Upper lobe of left lung (tissue), 6 donors: ENCODE results near the gene TGFB1I1. TPM values are rescaled to one million over a fixed set of nuclear protein-coding genes. Genes with fewer than 3 reads are reported as not detected.
A peak's percentile ranks its signal among the peaks of the same experiment; 100 is the strongest.

Experiments
- ATAC-seq, 2 donors: fragments of 200-7000 bp; cut with Tn5 transposase; one replicate each; pipeline ENCODE4 v1.9.1; 2022; ENCODE audit warnings: mild to moderate bottlenecking in 2 of 2, moderate library complexity in 2 of 2; ENCODE audit not compliant: low FRiP score in 2 of 2
- DNase-seq, 2 donors: peaks; one replicate each; pipeline ENCODE4 v3.0.0-alpha.2; 2019 to 2020
- H3K27ac ChIP-seq, 4 donors: fragments of 200-600 bp; sonication (generic); one replicate each; pipeline ENCODE4 v1.5.1; 2016 to 2019
- H3K27me3 ChIP-seq, 4 donors: fragments of 200-600 bp; sonication (generic); one replicate each; pipeline ENCODE4 v1.5.1; 2017 to 2019
- H3K36me3 ChIP-seq, 4 donors: fragments of 200-600 bp; sonication (generic); one replicate each; pipeline ENCODE4 v1.5.1; 2016 to 2019
- H3K4me1 ChIP-seq, 4 donors: fragments of 200-600 bp; sonication (generic); one replicate each; pipeline ENCODE4 v1.5.1; 2018 to 2019
- H3K4me3 ChIP-seq, 4 donors: fragments of 200-600 bp; sonication (generic); one replicate each; pipeline ENCODE4 v1.5.1; 2017 to 2019; ENCODE audit warnings: mild to moderate bottlenecking in 2 of 4, moderate library complexity in 1 of 4
- H3K9me3 ChIP-seq, 4 donors: fragments of 200-600 bp; sonication (generic); one replicate each; pipeline ENCODE4 v1.5.1; 2018 to 2019
- EP300 ChIP-seq, 4 donors: sonication (generic); formaldehyde crosslinking; IDR thresholded peaks; one replicate each; pipeline ENCODE4 v1.5.1; 2017; ENCODE audit warnings: antibody characterized with exemption in 4 of 4, control low read depth in 2 of 4
- POLR2A ChIP-seq, 4 donors: fragments of 450-650 bp; IDR thresholded peaks; one replicate each; pipeline ENCODE4 v1.5.1; 2016 to 2017; ENCODE audit warnings: antibody characterized with exemption in 4 of 4, mild to moderate bottlenecking in 2 of 4
- POLR2AphosphoS5 ChIP-seq, 2 donors: sonication (generic); formaldehyde crosslinking; IDR thresholded peaks; one replicate each; pipeline ENCODE4 v1.5.1; 2017; ENCODE audit warnings: antibody characterized with exemption in 2 of 2
- WGBS, 2 donors: methylation state at CpG; one replicate each; pipeline ENCODE4 v1.1.5; 2017 to 2018; 5-methylcytosine and 5-hydroxymethylcytosine counted together
- total RNA-seq, 6 donors: library from RNA; depleted of rRNA in 4 of 6; stranded (reverse); fragments of >200 nt in 4 of 6; gene quantifications; one replicate each; pipeline versions ENCODE4 v1.1.0 to v1.2.1, GENCODE V29; 2016 to 2021
- TF ChIP-seq, protein P1 (sequence below), 6 experiments: fragments of 450-650 bp in 4 of 6; fragments of 200-600 bp in 2 of 6; sonication (generic) in 2 of 6; IDR thresholded peaks; one replicate each; pipeline ENCODE4 v1.5.1; 2016 to 2019; ENCODE audit warnings: antibody characterized with exemption in 6 of 6
- donor health status: DM: no; HTN: no; CAD: no; lungs with moderate emphysema.
- donor health status: DM: no; HTN: yes; CAD: no; lungs with severe emphysema.

Gene TGFB1I1
- total RNA-seq, 6 donors from 2014 or later, result 21.0 to 62.8 (median 27.8) TPM

DNA sequence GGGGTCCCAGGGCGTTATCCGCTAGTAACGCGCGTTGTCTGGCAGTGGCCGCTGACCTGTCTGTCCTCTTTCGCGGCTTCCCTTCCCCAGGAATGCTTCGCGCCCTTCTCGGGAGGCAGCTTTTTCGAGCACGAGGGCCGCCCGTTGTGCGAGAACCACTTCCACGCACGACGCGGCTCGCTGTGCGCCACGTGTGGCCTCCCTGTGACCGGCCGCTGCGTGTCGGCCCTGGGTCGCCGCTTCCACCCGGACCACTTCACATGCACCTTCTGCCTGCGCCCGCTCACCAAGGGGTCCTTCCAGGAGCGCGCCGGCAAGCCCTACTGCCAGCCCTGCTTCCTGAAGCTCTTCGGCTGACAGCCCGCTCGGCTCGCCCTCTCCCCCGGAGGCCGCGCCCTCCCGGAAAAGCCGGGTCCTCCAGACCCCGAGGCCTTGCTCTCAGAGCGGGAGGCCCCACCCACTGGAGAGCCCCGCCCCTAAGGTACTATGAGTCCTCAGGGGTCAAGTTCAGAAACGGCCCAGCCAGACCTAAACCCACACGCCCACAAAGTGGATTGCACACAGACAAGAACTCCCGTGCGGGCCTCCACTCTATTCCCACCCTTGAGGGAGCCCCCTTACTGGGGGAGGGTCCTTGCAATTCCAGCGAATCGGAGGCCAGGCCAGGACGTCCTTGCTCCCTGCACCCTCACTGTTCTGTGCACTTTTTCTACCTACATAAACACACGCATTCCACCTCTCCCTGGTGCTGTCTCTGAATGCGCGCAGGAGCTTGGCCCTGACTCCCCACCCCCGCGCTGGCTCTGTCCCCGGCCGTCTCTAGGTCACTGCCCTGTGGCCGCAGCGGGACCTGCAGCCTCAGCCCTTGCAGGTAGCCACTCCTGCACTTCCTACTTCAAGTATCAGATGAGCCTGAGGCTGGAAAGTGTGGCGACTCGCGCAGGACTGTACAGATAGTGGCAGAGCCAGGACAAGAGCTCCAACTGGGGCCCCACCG lies 5.6 kb downstream of the TGFB1I1 start:
- WGBS, 2 donors, result 44 to 78% methylated on average over 40 to 58 of the region's 67 CpGs
- Histone ChIP-seq H3K4me3 (peak overlapping the region; percentile 5 to 60 (median 51)), H3K4me1 (peaks cover 11 to 38% (median 22%) of the 10 kb centered on the region in 4 donors), H3K9me3 (no peaks in the 10 kb centered on the region), H3K36me3 (peaks cover 0 to 50% (median 14%) of the 10 kb centered on the region in 4 donors), H3K27ac (peak overlapping the region; percentile 75 to 95 (median 84)), H3K27me3 (no peaks in the 10 kb centered on the region)
- DNase-seq (peak; percentile 91), ATAC-seq (peak; percentile 44 to 83)
- TF ChIP-seq, protein P1, sequence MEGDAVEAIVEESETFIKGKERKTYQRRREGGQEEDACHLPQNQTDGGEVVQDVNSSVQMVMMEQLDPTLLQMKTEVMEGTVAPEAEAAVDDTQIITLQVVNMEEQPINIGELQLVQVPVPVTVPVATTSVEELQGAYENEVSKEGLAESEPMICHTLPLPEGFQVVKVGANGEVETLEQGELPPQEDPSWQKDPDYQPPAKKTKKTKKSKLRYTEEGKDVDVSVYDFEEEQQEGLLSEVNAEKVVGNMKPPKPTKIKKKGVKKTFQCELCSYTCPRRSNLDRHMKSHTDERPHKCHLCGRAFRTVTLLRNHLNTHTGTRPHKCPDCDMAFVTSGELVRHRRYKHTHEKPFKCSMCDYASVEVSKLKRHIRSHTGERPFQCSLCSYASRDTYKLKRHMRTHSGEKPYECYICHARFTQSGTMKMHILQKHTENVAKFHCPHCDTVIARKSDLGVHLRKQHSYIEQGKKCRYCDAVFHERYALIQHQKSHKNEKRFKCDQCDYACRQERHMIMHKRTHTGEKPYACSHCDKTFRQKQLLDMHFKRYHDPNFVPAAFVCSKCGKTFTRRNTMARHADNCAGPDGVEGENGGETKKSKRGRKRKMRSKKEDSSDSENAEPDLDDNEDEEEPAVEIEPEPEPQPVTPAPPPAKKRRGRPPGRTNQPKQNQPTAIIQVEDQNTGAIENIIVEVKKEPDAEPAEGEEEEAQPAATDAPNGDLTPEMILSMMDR (IDR thresholded peaks at IDR 0.05), result peak in 5 of 6 experiments; percentile 16 to 70 (median 39)
- peak in 2 of 4 donors; percentile 42 to 59 for TF ChIP-seq POLR2A (IDR thresholded peaks at IDR 0.05)
- peak in 1 of 2 donors; percentile 8 for TF ChIP-seq POLR2AphosphoS5 (IDR thresholded peaks at IDR 0.05)
- no peak for TF ChIP-seq EP300 (IDR thresholded peaks at IDR 0.05)

DNA sequence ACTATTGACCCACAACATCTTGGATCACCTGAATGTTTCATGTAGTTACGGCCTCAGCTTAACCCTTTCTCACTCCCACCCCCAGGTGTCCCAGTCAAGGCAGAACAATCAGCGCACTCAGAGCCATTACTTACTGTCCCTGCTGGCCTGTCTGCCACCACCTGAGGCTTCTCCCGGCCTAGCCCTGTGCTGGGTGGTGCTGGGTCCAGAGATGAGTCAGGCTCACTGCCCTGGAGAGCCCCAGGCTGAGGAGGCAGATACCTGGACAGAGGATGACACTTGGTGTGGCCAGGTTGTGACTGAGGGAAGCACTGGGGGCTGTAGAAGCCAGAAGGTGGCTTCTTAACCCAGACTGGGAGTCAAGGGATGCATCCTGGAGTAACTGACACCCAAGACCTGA lies 7.0 kb downstream of the TGFB1I1 start:
- Histone ChIP-seq H3K27ac (no peak overlapping the region), H3K4me1 (peaks cover 3 to 25% (median 20%) of the 10 kb centered on the region in 4 donors), H3K4me3 (no peak overlapping the region), H3K9me3 (no peaks in the 10 kb centered on the region), H3K36me3 (peaks cover 0 to 41% (median 14%) of the 10 kb centered on the region in 4 donors), H3K27me3 (no peaks in the 10 kb centered on the region)
- WGBS, 2 donors, result 81 to 87% methylated on average over 3 of the region's 3 CpGs
- DNase-seq (no peak), ATAC-seq (no peak)
- TF ChIP-seq, protein P1 (IDR thresholded peaks at IDR 0.05), result no peak
- TF ChIP-seq EP300 (IDR thresholded peaks at IDR 0.05) (no peak), POLR2A (IDR thresholded peaks at IDR 0.05) (no peak), POLR2AphosphoS5 (IDR thresholded peaks at IDR 0.05) (no peak)

DNA sequence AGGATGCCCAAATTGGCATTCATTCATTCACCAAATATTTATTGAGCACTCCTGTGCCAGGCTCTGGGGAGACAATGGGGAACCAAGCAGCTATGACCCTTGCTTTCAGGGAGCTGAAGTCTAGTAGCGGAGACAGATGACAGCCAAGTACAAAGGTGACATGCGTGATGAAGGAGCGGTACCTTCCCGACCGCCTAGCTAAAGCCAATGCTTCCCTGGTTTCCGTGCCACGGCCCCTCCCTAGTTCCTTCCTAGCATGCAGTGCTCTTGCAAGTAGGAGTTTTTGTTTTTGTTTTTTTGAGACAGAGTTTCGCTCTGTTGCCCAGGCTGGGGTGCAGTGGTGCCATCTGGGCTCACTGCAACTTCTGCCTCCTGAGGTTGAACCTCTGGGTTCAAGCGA lies 7.8 kb downstream of the TGFB1I1 start:
- DNase-seq (no peak), ATAC-seq (no peak)
- Histone ChIP-seq H3K4me3 (no peak overlapping the region), H3K36me3 (peaks cover 0 to 33% (median 14%) of the 10 kb centered on the region in 4 donors), H3K27me3 (no peaks in the 10 kb centered on the region), H3K27ac (no peak overlapping the region), H3K4me1 (peaks cover 6 to 25% (median 22%) of the 10 kb centered on the region in 4 donors), H3K9me3 (no peaks in the 10 kb centered on the region)
- WGBS, 2 donors, result 73 to 83% methylated on average over 9 of the region's 9 CpGs
- TF ChIP-seq POLR2AphosphoS5 (IDR thresholded peaks at IDR 0.05), result no peak
- TF ChIP-seq, protein P1 (IDR thresholded peaks at IDR 0.05), result no peak

DNA sequence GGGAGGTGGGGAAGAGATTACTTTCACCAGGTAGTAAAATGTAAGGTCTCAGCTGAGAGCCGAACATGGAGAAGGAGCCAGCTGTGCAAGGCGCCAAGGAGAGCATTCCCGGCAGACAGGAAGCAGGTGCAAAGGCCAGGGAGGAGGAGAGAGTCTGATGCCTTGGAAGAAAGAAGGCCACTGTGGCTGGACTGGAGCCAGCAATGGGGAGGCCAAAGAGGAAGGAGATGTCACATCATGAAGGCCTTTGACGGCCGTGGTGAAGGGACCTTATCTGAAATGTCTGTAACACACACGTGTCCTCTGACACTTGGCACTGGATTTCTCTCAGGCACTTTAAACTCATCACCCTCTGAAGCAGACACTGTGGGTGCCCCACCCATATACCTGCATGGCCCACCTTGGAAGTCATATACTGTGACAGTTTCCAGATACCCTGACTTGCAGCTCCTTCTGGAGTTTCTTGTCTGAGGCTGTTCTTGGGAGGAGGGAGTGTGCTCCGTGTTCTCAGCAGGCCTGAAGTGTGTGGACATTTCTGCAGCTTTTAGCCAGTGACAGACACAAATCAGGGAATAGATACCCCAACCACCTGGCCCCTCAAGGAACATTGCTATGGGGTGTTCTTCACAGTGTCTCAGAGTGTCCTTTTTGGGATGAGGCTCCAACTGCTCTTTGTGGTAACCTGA lies 9.0 kb downstream of the TGFB1I1 start:
- WGBS, 2 donors, result 34 to 41% methylated on average over 6 to 7 of the region's 7 CpGs
- Histone ChIP-seq H3K36me3 (peaks cover 0 to 21% (median 9%) of the 10 kb centered on the region in 4 donors), H3K27ac (no peak overlapping the region), H3K4me3 (no peak overlapping the region), H3K9me3 (no peaks in the 10 kb centered on the region), H3K4me1 (peaks cover 6 to 27% (median 22%) of the 10 kb centered on the region in 4 donors), H3K27me3 (no peaks in the 10 kb centered on the region)
- no peak for DNase-seq
- TF ChIP-seq POLR2AphosphoS5 (IDR thresholded peaks at IDR 0.05) (no peak), POLR2A (IDR thresholded peaks at IDR 0.05) (no peak), EP300 (IDR thresholded peaks at IDR 0.05) (no peak)
- TF ChIP-seq, protein P1 (IDR thresholded peaks at IDR 0.05), result no peak
- ATAC-seq, result no peak
